Measurements from ENCODE around the gene TMC3.

The TMC3 gene

DNA sequence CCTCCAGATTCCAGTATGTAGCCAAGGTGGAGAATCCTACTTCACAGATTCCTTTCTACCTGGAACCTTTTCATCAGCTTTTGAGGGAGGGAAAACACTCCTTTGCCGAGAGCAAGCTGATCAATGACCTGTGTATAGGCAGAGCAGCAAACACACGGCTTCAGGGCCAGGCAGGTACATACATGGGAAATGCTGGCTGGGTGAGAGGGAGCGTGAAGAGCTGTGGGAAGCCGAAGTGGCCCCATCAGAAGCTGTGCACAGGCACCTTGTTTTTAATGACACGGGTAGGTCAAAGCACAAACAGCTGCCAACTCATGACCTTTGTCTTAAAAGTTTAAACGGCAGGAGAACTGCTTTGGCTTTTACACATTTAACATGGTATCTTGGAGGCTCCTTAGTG is 75.4 kb downstream of the TMC3 start:
- H3K27ac ChIP-seq (ENCODE audit: low read depth, low read length): no peak overlapping the region

DNA sequence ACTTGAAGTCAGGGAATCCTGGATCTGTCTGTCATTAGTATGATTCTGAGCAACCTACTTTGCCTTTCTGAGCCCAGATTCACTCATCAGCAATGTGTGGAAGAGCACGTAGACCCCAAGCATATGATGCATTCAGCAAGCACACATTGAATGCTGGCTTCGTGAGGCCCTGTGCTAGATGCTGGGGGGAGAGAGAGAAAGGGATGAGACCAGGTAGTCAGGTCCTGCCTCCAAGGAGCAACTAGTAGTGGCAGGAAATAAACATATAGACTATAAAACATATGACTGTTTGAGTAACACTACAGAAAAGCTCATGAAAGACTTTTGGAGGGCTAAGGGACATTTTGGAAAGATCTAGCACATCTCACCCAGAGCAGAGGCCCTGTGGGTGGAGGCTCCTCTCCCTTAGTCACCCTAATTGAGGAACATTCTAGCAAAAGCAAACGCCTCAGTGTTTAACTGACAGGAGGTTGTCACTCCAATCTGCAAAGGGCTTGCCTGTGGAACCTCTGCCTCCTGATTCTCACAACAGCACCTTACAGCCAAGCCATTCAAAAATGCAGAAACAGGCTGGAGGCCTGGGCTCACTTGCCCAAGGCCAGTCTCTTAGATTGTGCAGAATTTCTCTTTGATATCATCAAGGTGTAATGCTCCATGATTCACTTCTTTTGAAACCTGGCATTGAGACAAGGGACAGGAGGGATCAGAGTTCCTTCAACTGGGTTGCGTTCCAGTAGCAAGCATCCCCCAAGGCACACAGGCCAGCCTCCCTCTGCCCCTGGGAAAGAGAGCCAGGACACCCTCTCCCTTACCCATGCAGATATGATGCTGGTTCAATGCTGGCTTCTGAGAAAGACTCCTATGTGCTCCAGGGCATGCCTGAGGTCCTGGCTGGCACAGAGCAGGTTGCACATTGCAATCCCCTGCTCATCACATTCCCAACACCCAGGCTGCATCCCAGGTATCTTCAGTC is 76.1 kb downstream of the TMC3 start:
- no peak overlapping the region for H3K4me3 ChIP-seq (ENCODE audit: low read depth, low read length)
- H3K27me3 ChIP-seq (ENCODE audit: insufficient read depth, low read length): peaks cover 18% of the 10 kb centered on the region
- H2AFZ ChIP-seq (ENCODE audit: low read length, unreplicated experiment): no peak overlapping the region
- H3K79me2 ChIP-seq (ENCODE audit: control insufficient read depth, insufficient read depth, low read length, unreplicated experiment): no peaks in the 10 kb centered on the region
- H3K27ac ChIP-seq (ENCODE audit: low read depth, low read length): no peak overlapping the region
- H3K4me1 ChIP-seq (ENCODE audit: control insufficient read depth, insufficient read depth, low read length, unreplicated experiment): peaks cover 13% of the 10 kb centered on the region
- no peaks in the 10 kb centered on the region for H3K36me3 ChIP-seq (ENCODE audit: insufficient read depth, low read length)

More for the DNA sequence above, 75.4 kb downstream of the TMC3 start:
- no peaks in the 10 kb centered on the region for H3K36me3 ChIP-seq (ENCODE audit: insufficient read depth, low read length)
- H3K79me2 ChIP-seq (ENCODE audit: control insufficient read depth, insufficient read depth, low read length, unreplicated experiment): no peaks in the 10 kb centered on the region
- no peak overlapping the region for H2AFZ ChIP-seq (ENCODE audit: low read length, unreplicated experiment)
- H3K27me3 ChIP-seq (ENCODE audit: insufficient read depth, low read length): peaks cover 17% of the 10 kb centered on the region
- H3K4me3 ChIP-seq (ENCODE audit: low read depth, low read length): no peak overlapping the region
- H3K4me1 ChIP-seq (ENCODE audit: control insufficient read depth, insufficient read depth, low read length, unreplicated experiment): peaks cover 13% of the 10 kb centered on the region

DNA sequence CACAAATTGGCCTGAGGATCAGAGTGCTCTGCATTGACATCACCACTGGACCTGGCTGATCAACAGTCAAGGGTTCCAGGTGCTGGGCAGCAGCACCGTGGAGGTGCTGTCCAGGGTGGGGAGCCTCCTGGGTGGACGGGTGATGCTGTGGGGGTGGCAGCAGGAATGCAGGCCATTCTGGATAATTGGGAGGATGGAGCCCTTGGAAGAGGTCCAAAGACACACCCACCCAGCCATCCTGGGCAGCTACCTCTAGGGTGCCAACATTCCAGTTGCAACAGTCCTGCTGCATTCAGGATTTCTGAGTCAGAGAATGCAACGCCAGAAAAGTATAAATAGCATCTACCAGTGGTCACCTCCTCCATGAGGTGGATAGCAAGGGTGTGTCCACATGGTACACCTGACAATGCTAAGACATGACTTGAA is 76.9 kb downstream of the TMC3 start:
- Histone ChIP-seq H3K4me3 (ENCODE audit: low read depth, low read length) (no peak overlapping the region), H3K36me3 (ENCODE audit: insufficient read depth, low read length) (no peaks in the 10 kb centered on the region), H3K79me2 (ENCODE audit: control insufficient read depth, insufficient read depth, low read length, unreplicated experiment) (no peaks in the 10 kb centered on the region), H3K4me1 (ENCODE audit: control insufficient read depth, insufficient read depth, low read length, unreplicated experiment) (peaks cover 13% of the 10 kb centered on the region), H3K27me3 (ENCODE audit: insufficient read depth, low read length) (peaks cover 20% of the 10 kb centered on the region), H3K27ac (ENCODE audit: low read depth, low read length) (no peak overlapping the region), H2AFZ (ENCODE audit: low read length, unreplicated experiment) (no peak overlapping the region)

DNA sequence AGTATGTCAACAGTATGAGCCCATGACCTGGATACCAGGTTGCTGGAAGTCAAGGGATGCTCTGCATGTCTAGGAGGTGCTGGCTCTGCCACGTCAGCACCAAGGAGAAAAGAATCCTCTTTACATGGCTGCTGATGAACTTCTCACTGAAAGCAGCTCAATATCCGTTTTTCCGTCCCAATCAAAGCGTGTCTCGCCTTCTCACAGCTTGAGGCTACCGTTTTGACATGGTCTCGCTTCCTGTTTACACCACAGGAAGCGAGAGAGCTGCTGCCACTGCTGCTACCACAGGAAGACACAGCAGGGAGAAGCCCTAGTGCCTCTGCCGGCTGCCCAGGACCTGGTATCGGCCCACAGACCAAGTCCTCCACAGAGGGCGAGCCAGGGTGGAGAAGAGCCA is 77.3 kb downstream of the TMC3 start:
- Histone ChIP-seq H3K4me3 (ENCODE audit: low read depth, low read length) (no peak overlapping the region), H3K4me1 (ENCODE audit: control insufficient read depth, insufficient read depth, low read length, unreplicated experiment) (peaks cover 13% of the 10 kb centered on the region), H3K27me3 (ENCODE audit: insufficient read depth, low read length) (peaks cover 17% of the 10 kb centered on the region), H2AFZ (ENCODE audit: low read length, unreplicated experiment) (no peak overlapping the region), H3K36me3 (ENCODE audit: insufficient read depth, low read length) (no peaks in the 10 kb centered on the region), H3K79me2 (ENCODE audit: control insufficient read depth, insufficient read depth, low read length, unreplicated experiment) (no peaks in the 10 kb centered on the region), H3K27ac (ENCODE audit: low read depth, low read length) (no peak overlapping the region)

DNA sequence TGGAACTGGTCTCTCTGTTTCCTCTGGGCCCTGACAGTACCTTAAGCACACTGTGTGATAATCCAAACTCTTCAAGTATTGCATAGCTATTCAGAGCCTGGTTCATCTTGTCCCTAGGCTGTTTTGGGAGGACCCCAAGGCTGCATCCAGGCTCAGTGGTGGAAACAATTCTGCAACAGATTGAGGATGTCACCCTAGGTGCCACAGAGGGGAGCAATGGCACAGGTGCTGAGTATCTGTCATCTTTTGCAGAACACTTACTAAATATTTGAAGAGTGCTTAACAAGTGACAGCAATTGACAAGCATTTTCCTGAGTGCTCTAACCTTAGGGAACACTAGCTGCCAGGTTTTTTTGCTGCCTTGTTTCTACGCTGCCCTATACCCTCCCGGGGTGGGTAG is 77.8 kb downstream of the TMC3 start:
- peaks cover 13% of the 10 kb centered on the region for H3K4me1 ChIP-seq (ENCODE audit: control insufficient read depth, insufficient read depth, low read length, unreplicated experiment)
- H3K27me3 ChIP-seq (ENCODE audit: insufficient read depth, low read length): peaks cover 16% of the 10 kb centered on the region
- H3K36me3 ChIP-seq (ENCODE audit: insufficient read depth, low read length): no peaks in the 10 kb centered on the region
- H3K79me2 ChIP-seq (ENCODE audit: control insufficient read depth, insufficient read depth, low read length, unreplicated experiment): no peaks in the 10 kb centered on the region
- H3K4me3 ChIP-seq (ENCODE audit: low read depth, low read length): no peak overlapping the region
- no peak overlapping the region for H3K27ac ChIP-seq (ENCODE audit: low read depth, low read length)
- no peak overlapping the region for H2AFZ ChIP-seq (ENCODE audit: low read length, unreplicated experiment)

DNA sequence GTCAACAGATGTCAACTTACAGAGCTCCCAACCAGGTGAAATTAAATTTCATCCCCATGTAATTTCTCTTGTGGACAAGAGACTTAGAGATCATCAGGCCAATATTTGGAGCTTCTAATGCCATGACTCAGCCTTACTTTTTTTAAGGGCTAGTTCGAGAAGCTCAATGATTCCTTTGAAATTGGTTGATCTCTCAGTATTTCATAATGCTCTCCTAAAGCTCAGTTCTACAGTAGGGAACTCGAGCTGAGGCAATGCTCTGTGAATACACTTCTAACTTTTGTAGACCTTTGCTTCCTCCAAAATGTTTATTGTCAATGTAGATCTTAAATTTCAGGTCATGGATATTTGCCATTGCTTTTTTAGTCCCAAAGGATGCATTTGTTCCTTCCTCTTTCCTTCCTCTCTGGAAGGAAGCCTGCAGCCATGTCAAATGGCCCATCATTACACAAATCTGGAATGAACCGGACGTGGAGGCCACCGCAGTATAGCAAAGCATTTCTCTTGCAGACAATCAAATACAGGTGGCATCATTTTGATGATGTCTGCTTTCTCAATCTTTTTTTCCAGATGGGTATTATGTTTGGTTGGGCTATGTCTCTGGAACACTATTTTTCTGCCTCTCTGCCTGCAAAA is 78.4 kb downstream of the TMC3 start:
- H3K27ac ChIP-seq (ENCODE audit: low read depth, low read length): no peak overlapping the region
- H3K79me2 ChIP-seq (ENCODE audit: control insufficient read depth, insufficient read depth, low read length, unreplicated experiment): no peaks in the 10 kb centered on the region
- H2AFZ ChIP-seq (ENCODE audit: low read length, unreplicated experiment): no peak overlapping the region
- H3K4me1 ChIP-seq (ENCODE audit: control insufficient read depth, insufficient read depth, low read length, unreplicated experiment): peaks cover 13% of the 10 kb centered on the region
- no peaks in the 10 kb centered on the region for H3K36me3 ChIP-seq (ENCODE audit: insufficient read depth, low read length)
- H3K4me3 ChIP-seq (ENCODE audit: low read depth, low read length): no peak overlapping the region
- H3K27me3 ChIP-seq (ENCODE audit: insufficient read depth, low read length): peaks cover 16% of the 10 kb centered on the region

DNA sequence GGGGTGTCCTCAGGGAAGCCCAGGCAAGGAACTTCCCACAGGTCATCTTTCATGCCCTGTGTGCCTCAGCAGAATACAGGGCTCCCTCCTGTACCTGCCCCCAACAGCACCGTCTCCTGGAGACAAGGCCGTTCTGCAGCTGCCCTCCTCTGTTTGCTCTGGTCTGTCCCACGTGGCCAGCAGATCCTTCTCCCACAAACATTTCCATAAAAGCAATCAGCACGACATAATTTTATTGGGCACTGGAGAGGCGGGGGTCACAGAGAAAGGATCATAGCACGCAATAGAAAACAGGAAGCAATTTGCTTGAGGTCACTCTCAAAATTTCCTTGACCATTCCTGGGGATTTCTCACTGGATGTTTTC is 79.5 kb downstream of the TMC3 start:
- Histone ChIP-seq H3K4me1 (ENCODE audit: control insufficient read depth, insufficient read depth, low read length, unreplicated experiment) (peaks cover 13% of the 10 kb centered on the region), H3K27me3 (ENCODE audit: insufficient read depth, low read length) (peaks cover 16% of the 10 kb centered on the region), H3K27ac (ENCODE audit: low read depth, low read length) (no peak overlapping the region), H2AFZ (ENCODE audit: low read length, unreplicated experiment) (no peak overlapping the region), H3K79me2 (ENCODE audit: control insufficient read depth, insufficient read depth, low read length, unreplicated experiment) (no peaks in the 10 kb centered on the region), H3K36me3 (ENCODE audit: insufficient read depth, low read length) (no peaks in the 10 kb centered on the region), H3K4me3 (ENCODE audit: low read depth, low read length) (no peak overlapping the region)

DNA sequence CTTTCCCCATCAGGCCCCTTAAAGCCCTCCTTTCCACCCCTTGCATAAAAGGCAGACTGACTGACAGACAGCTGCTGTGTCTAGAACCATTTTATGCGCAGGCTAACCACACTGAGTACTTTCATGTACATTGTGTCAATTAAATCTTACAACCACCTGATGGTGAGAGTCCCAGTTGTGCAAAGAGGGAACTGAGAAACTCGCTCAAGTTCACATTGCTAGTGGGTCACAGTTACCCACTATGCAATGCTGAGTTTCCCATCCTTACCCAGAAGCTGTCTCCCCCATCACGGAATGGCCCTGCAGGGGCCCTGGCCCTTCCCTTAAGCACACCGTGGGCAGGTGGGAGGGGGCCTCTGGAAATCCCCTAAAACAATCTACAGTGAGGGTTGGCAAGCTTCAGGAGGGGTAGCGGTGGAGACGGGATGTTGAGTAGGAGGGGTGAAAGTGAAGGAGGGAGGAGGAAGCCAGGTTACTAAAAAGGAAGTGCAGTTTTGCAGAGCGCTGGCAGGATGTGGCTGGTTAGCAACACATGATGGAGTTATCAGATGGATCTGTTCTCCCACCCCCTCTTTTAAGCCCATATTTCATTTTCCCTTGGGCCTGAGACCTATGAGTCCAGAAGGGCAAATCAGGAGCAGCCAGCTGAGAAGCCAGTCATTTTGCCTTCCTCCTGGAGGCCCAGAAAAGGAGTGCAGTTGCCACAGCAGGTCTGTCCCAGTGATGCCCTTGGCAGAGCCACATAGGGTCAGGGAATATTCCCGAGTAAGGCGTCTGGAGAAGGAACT is 80.1 kb downstream of the TMC3 start:
- H3K4me1 ChIP-seq (ENCODE audit: control insufficient read depth, insufficient read depth, low read length, unreplicated experiment): peaks cover 13% of the 10 kb centered on the region
- no peak overlapping the region for H3K27ac ChIP-seq (ENCODE audit: low read depth, low read length)
- no peak overlapping the region for H2AFZ ChIP-seq (ENCODE audit: low read length, unreplicated experiment)
- no peaks in the 10 kb centered on the region for H3K36me3 ChIP-seq (ENCODE audit: insufficient read depth, low read length)
- peaks cover 16% of the 10 kb centered on the region for H3K27me3 ChIP-seq (ENCODE audit: insufficient read depth, low read length)
- no peaks in the 10 kb centered on the region for H3K79me2 ChIP-seq (ENCODE audit: control insufficient read depth, insufficient read depth, low read length, unreplicated experiment)
- H3K4me3 ChIP-seq (ENCODE audit: low read depth, low read length): no peak overlapping the region

DNA sequence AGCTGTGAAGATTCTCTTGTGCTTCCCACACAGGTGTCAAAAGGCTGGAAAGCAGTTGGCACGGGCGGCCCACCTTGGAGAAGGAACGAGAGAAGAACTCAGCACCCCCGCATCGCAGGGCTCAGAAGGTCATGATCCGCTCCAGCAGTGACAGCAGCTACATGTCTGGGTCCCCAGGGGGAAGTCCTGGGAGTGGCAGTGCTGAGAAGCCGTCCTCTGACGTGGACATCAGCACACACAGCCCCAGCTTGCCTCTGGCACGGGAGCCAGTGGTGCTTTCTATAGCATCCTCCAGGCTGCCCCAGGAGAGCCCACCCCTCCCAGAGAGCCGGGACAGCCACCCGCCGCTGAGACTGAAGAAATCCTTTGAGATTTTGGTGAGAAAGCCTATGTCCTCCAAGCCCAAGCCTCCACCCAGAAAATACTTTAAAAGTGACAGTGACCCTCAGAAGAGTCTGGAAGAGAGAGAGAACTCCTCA is 81.5 kb downstream of the TMC3 start:
- Histone ChIP-seq H2AFZ (ENCODE audit: low read length, unreplicated experiment) (no peak overlapping the region), H3K4me3 (ENCODE audit: low read depth, low read length) (no peak overlapping the region), H3K4me1 (ENCODE audit: control insufficient read depth, insufficient read depth, low read length, unreplicated experiment) (peaks cover 8% of the 10 kb centered on the region), H3K27ac (ENCODE audit: low read depth, low read length) (no peak overlapping the region), H3K36me3 (ENCODE audit: insufficient read depth, low read length) (no peaks in the 10 kb centered on the region), H3K79me2 (ENCODE audit: control insufficient read depth, insufficient read depth, low read length, unreplicated experiment) (no peaks in the 10 kb centered on the region), H3K27me3 (ENCODE audit: insufficient read depth, low read length) (peaks cover 16% of the 10 kb centered on the region)

DNA sequence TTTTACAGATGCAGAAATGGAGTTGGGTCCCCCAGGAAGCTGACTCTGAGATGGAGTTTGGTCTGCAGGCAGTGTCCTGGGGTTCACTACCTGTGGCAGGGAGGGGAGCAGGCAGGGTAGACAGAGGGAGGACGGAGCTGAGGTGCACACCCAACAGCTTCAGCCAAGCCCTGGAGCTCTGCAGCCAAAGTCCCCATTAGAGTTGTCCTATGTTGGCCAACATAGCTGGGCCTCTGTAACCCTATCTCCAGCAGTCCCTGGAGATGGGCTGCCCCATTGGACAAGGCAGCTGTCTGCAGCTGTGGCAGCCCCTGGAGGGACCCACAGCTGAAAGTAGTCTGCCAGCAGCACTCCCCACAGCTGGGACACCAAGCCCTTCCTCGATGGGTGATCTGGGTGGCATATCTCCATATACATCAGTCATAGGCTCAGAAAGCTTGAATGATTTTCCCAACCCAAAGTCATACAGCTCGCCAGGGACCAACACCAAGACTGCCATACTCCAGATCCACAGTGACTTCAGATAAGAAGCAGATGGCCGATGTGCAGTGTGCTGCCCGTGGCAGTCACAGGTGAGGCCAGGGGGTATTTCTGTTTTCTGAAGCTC is 82.0 kb downstream of the TMC3 start:
- Histone ChIP-seq H3K79me2 (ENCODE audit: control insufficient read depth, insufficient read depth, low read length, unreplicated experiment) (no peaks in the 10 kb centered on the region), H2AFZ (ENCODE audit: low read length, unreplicated experiment) (no peak overlapping the region), H3K36me3 (ENCODE audit: insufficient read depth, low read length) (no peaks in the 10 kb centered on the region), H3K27me3 (ENCODE audit: insufficient read depth, low read length) (peaks cover 16% of the 10 kb centered on the region), H3K4me1 (ENCODE audit: control insufficient read depth, insufficient read depth, low read length, unreplicated experiment) (peaks cover 3% of the 10 kb centered on the region), H3K4me3 (ENCODE audit: low read depth, low read length) (no peak overlapping the region), H3K27ac (ENCODE audit: low read depth, low read length) (no peak overlapping the region)
